D721Med (cell line): ENCODE results near the gene GMDS.

ENCODE experiments used
- DNase-seq: peaks from one replicate; pipeline ENCODE4 v3.0.0; 2011; ENCODE audit warnings: low spot score; ENCODE audit not compliant: insufficient read length
- FAIRE-seq: peaks from 2 replicates; lab custom pipeline; 2011; peaks lifted over from hg19 to GRCh38; lab: Jason Lieb, UNC
- CTCF ChIP-seq: IDR thresholded peaks from 2 replicates; pipeline ENCODE4 v1.5.1; 2012; ENCODE audit warnings: mild to moderate bottlenecking, control low read depth; ENCODE audit not compliant: insufficient read depth; ENCODE audit errors: missing control alignments

The GMDS gene

GRCh38 chr6:1798303-1798964 is 447.0 kb downstream of the GMDS start:
- DNase-seq (no peak), FAIRE-seq (no peak)
- no peak for TF ChIP-seq CTCF

- no peak for TF ChIP-seq CTCF
- DNase-seq, result no peak
- FAIRE-seq, result no peak
These were observed 447.6 kb downstream of the GMDS start for GRCh38 chr6:1797801-1798200.

DNA sequence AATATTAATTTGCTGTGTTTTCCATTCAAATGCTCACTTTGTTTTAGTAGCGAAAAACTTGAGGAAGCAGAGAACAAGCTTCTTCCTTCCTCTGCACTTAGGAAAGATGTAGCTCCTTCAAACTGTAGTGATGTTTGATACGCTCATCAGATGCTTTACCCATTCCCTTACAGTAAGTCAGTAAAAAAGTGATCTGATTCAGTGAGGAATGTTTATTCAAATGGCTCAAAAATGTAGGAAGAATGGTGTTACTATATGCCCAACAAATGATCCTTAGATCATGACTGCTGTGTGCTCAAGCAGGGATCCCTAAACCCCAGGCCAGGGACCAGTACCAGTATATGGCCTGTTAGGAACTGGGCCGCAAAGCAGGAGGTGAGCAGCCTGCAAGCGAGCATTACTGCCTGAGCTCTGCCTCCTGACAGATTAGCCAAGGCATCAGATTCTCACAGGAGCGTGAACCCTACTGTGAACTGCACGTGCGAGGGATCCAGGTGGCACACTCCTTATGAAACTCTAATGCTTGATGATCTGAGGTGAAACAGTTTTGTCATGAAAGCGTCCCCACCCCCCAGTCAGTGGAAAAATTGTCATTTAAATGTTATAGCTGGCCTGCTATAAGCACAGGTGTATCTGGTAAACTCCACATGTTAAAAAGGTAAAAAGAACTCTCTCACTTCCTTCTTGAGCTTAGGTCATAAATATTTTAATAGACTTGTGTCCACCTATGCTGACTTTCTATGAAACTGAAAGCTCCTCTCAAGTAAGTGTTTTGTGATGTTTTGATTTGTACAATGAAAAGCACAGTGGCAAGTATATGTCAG is 448.5 kb downstream of the GMDS start:
- FAIRE-seq (no peak), DNase-seq (no peak)
- no peak for TF ChIP-seq CTCF

- TF ChIP-seq CTCF, result no peak
- FAIRE-seq, result no peak
- no peak for DNase-seq
These were observed 449.5 kb downstream of the GMDS start for GRCh38 chr6:1795910-1796309.

DNA sequence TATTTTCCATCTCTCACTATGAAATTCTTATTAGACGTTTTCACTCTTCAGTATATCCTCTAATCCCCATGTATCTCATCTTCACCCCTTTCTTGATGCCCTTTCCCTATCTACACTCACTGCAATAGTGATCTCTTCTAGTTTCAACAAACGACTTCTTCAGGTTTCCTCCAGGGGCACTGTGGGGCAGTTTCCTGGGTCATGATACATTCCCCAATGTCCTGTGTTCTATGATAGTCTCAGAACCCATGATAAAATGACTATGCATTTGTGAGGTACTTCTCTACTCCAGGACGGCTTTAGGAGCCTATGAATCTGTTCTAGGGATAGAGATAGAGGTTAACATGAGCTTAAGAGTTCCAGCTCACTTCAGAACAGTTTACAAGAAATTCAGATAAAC is 452.4 kb downstream of the GMDS start:
- FAIRE-seq (no peak), DNase-seq (no peak)
- peak; percentile 41 for TF ChIP-seq CTCF

- no peak for TF ChIP-seq CTCF
- FAIRE-seq (no peak), DNase-seq (no peak)
These were observed 454.7 kb downstream of the GMDS start for GRCh38 chr6:1790684-1791083.

DNA sequence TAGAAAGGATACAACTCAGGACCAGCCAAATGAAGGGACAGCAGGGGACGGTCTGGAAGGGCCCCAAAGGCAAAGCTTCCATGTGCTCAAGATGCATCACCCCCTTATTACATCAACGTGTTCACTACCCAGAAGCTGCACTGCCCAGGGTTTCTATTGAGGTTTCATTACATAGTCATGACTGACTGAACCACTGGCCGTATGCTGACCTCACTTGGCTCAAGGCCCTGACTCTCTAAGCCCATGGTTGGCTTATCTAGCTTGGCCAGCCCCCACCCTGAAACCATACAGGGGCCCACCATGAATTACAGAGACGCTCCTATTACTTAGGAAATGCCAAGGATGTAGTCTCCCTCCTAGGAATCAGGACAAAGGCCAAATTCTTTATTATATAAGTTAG is 456.3 kb downstream of the GMDS start:
- no peak for TF ChIP-seq CTCF
- no peak for FAIRE-seq
- DNase-seq, result no peak
